GM12875 (cell line): Measurements from ENCODE around the gene SRRM2.

Experiments used
- H3K4me3 ChIP-seq: one replicate; pipeline ENCODE4 v1.5.1; 2011; ENCODE audit warnings: low read depth, low read length, control low read depth
- CTCF ChIP-seq: IDR thresholded peaks from 2 replicates; pipeline ENCODE4 v1.5.1; 2011; ENCODE audit warnings: low read depth, mild to moderate bottlenecking, control low read depth, inconsistent platforms, low read length, moderate library complexity, borderline replicate concordance; ENCODE audit not compliant: insufficient read depth

Gene SRRM2

DNA sequence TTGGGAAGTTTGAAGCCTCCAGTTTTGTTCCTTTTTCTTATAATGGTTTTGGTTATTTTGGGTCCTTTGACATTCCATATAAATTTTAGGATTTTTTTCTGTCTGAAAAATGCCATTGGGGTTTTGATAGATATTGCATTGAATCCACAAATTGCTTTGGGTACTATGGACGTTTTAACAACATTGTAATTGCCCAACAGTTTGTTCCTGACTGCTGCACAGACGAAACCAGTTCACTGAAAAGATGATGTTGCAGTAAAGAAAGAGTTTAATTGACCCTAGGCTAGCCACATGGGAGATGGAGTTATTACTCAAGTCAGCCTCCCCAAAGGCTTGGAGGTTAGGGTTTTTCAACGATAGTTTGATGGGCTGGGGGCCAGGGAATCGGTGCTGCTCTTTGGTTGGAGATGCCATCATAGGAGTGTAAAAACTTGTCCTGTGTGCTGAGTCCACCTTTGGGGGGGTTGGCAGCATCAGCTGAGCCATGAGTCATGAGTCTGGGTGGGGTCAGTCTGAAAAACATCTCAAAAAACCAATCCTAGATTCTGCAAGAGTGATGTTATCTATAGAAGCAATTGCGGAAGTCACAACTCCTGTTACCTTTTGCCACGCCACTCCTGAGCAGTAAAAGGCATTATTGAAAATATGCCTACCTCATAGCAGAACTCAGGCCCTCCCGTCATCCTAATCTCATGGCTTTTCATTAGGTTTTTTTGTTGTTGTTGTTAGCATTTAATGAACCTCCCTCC is 43.1 kb downstream of the SRRM2 start:
- no peak overlapping the region for H3K4me3 ChIP-seq
- no peak for TF ChIP-seq CTCF

DNA sequence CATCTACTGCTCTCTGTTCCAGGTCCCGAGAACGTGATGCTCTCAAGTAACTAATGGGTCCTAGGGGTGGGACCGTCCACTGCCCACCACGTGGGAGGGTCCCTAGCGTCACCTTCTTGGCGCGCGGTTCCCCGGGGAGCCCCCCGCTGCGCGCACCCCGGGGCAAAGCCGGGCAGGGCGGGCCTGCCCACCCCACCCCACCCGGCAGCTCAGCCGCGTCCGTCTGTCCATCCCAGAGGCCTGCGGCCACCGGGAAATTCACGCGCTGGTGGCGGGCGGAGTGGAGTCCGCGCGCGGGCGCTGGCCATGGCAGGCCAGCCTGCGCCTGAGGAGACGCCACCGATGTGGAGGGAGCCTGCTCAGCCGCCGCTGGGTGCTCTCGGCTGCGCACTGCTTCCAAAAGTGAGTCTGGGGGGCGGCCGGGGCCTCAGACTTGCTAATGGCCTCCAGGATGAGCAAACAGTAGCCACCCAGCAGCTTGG is 46.3 kb downstream of the SRRM2 start:
- no peak for TF ChIP-seq CTCF
- H3K4me3 ChIP-seq = no peak overlapping the region

GRCh38 chr16:2799205-2799858 is 46.9 kb downstream of the SRRM2 start:
- TF ChIP-seq CTCF = no peak
- H3K4me3 ChIP-seq = no peak overlapping the region

GRCh38 chr16:2799859-2800226 is 47.4 kb downstream of the SRRM2 start:
- no peak for TF ChIP-seq CTCF
- H3K4me3 ChIP-seq = no peak overlapping the region

DNA sequence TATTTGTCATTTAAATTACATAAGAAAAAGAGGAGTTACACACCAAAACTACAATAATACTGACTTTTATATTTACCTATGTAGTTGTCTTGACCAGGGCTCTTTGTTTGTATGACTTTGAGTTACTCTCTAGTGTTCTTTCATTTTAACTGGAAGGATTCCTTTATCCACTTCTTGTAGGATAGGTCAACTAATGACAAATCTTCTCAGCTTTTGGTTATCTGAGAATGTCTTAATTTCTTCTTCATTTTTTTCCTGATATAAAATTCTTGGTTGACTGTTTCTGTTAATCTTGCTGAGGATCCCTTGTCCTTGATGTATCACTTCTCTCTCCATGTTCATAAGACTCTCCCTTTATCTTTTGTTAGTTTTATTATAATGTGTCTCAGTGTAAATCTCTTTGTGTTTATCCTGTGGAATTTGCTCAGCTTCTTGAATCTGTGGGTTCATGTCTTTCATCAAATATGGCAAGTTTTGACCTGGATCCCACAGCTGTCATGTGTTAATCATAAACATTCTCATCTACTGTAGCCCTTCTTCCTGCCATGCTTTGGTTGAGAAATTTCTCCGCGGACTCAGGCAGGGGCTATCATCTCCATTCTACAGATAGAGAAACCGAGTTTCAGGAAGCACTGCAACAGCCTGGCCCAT is 51.2 kb downstream of the SRRM2 start:
- H3K4me3 ChIP-seq = no peak overlapping the region
- no peak for TF ChIP-seq CTCF

DNA sequence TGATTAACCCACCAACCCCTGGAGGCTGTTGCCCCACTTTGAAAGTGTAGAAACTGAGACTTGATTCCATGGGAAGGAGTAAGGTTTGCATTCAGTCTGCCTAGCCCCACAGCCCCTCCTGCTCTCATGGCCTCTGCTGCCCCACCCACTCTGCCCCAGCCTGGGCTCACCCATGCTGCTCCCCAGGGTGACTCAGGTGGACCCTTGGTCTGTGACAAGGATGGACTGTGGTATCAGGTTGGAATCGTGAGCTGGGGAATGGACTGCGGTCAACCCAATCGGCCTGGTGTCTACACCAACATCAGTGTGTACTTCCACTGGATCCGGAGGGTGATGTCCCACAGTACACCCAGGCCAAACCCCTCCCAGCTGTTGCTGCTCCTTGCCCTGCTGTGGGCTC is 52.3 kb downstream of the SRRM2 start:
- TF ChIP-seq CTCF = no peak
- no peak overlapping the region for H3K4me3 ChIP-seq
